LNCAP (cell line): ENCODE results near the gene ABCD2.

Experiments
- TF ChIP-seq, protein P1 (sequence below): fragments of 450-650 bp; IDR thresholded peaks from 2 replicates; pipeline ENCODE4 v1.5.1; 2017; ENCODE audit warnings: mild to moderate bottlenecking

The ABCD2 gene

DNA sequence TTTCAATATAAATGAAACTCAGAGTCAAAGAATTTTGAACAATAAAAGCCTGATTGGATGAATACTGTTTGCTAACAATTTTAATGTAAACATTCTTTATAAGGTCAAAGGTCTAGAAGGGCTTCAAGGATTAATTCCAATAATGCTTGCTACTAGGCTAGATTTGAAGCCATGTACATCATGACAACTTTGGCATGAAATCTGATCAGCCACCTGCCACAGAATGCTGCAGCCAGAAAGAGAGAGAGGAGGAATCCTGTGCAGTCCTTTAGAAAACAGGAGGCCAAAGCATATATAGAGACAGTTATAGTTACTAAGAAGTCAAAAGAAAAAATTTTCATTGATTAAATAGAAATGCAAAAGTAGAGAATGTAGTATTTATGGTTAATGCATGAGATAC is 47.1 kb downstream of the ABCD2 start:
- TF ChIP-seq, protein P1, sequence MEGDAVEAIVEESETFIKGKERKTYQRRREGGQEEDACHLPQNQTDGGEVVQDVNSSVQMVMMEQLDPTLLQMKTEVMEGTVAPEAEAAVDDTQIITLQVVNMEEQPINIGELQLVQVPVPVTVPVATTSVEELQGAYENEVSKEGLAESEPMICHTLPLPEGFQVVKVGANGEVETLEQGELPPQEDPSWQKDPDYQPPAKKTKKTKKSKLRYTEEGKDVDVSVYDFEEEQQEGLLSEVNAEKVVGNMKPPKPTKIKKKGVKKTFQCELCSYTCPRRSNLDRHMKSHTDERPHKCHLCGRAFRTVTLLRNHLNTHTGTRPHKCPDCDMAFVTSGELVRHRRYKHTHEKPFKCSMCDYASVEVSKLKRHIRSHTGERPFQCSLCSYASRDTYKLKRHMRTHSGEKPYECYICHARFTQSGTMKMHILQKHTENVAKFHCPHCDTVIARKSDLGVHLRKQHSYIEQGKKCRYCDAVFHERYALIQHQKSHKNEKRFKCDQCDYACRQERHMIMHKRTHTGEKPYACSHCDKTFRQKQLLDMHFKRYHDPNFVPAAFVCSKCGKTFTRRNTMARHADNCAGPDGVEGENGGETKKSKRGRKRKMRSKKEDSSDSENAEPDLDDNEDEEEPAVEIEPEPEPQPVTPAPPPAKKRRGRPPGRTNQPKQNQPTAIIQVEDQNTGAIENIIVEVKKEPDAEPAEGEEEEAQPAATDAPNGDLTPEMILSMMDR: no peak

DNA sequence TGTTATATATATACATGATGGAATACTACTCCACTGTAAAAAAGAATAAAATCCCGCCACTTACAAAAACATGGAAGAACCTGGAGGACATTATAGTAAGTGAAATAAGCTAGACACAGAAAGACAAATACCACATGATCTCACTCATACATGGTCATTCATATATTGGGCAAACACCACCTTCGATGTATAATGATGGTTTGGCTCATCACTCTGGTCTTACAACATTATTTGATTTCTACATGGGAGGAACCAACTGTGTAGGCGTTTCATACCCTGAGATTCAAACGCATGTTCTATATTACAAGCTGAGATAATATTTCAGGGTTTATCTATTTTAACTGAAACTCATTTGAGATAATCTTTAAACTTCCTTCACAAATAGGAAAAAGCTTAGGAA is 48.3 kb downstream of the ABCD2 start:
- TF ChIP-seq, protein P1: no peak

DNA sequence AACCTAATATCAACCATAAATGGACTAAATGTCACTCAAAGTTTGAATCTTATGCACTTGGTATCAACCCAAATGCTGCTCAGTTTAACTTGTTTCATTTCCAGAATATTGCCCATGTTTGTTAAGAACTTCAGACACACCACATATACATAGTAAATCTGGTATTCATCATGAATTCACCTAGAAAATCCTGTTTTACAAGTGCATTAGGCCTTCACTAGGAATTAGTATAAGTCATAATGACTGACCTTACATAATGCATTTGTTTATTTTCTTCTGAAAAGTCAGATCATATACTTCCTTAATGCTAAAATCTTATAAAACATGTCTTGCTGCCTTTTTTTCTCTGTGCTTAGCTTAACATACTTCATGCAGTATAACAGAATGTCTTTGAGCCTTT is 66.1 kb downstream of the ABCD2 start:
- TF ChIP-seq, protein P1: no peak

DNA sequence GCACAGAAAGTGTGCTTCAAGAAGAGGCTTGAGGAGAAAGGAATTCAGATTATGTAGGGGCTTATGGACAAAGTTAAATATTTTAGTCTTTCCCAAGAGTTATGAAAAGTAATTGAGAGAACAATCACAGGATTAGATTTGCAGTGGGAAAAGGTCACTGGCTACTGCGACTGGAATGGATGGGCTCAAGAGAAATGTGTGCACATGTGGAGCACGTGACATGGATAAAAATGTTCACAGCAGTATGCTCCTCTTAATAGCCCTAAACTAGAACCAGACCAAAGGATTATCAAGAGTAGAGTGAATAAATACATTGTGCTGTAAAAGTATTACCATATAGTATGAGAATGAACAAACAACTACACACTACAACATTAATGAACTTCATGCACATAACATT is 78.1 kb downstream of the ABCD2 start:
- TF ChIP-seq, protein P1: no peak

DNA sequence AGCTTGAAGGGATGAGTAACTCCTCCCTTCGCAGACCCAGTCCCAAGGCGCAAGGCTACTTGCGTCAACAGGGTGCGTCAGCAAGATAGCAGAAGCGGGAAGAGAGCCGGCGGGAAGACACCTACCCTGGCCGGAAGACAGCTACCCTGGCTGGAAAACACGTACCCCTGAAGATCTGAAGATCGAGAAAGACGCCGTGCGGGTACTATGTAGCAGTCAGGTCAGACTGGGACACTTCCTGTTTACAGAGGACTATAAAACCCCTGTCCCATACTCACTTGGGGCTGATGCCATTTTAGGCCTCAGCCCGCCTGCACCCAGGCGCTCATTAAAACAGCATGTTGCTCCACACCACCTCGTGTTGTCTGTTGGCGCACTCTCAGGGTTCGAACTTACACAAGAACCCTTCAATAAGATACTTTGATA is 80.9 kb downstream of the ABCD2 start:
- TF ChIP-seq, protein P1: no peak

DNA sequence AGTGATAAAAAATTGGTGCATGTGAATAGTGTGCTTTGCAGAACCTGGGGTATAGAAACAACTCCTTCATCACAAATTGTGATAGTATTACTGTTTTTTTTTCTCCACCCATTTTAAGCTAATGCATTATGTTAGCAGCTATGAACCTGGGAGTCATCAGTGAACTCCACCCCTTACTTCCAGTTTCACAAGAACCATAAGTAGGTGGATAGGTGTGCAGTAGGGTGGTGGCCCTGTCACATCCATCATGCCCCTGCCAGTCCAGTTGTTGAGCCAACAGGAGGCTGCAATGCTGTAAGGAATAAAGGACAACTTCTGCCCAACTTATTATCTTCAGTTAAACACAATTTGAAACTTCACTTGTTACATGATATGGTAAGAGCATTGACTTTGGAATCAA is 85.7 kb downstream of the ABCD2 start:
- TF ChIP-seq, protein P1: no peak

DNA sequence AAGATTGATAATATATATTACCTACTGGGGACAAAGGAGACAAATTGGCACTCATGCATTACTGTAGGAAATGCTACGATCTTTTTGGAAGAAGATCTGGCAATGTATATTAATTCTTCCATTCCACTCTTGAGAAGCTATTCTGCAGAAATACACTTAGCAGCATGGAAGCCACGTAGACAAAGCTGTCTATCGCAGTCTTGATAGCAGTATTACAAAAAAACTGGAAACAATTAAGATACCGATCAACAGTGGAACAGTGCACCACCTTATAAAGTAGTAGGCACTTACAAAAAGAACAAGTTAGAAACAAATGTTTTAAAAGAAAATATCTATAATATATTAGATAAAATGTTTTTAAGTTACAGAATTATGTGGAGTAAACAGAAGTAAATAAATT is 87.2 kb downstream of the ABCD2 start:
- TF ChIP-seq, protein P1: no peak

DNA sequence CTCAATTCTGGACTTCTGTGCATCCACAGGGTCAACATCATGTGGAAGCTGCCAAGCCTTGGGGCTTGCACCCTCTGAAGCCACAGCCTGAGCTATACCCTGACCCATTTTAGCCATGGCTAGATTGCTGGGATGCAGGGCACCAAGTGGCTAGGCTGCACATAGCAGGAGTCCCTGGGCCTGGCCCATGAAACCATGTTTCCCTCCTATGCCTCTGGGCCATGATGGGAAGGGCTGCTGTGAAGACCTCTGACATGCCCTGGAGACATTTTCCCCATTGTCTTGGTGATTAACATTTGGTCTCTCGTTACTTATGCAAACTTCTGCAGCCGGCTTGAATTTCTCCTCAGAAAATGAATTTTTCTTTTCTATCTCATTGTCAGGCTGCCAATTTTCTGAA is 92.6 kb downstream of the ABCD2 start:
- TF ChIP-seq, protein P1: no peak
